Sigmoid colon (tissue), 7 donors: Measurements from ENCODE around the gene LPIN2. TPM values are rescaled to one million over a fixed set of nuclear protein-coding genes. Genes with fewer than 3 reads are reported as not detected.

Experiments used
- DNase-seq: peaks from one replicate; pipeline ENCODE4 v3.0.0-alpha.2; 2019
- H3K27ac ChIP-seq, 4 donors: fragments of 200-600 bp; sonication (generic); one replicate each; pipeline ENCODE4 v1.5.1; 2016 to 2019; ENCODE audit warnings: mild to moderate bottlenecking in 1 of 4
- H3K27me3 ChIP-seq, 3 donors: fragments of 200-600 bp; sonication (generic); one replicate each; pipeline ENCODE4 v1.5.1; 2019; ENCODE audit warnings: mild to moderate bottlenecking in 1 of 3
- H3K36me3 ChIP-seq, 4 donors: fragments of 200-600 bp; sonication (generic); one replicate each; pipeline ENCODE4 v1.5.1; 2016 to 2019
- H3K4me1 ChIP-seq, 4 donors: fragments of 200-600 bp; sonication (generic); one replicate each; pipeline ENCODE4 v1.5.1; 2017 to 2019
- H3K4me3 ChIP-seq, 4 donors: fragments of 200-600 bp; sonication (generic); one replicate each; pipeline ENCODE4 v1.5.1; 2017 to 2019; ENCODE audit warnings: mild to moderate bottlenecking in 2 of 4, moderate library complexity in 1 of 4
- H3K9me3 ChIP-seq, 4 donors: fragments of 200-600 bp in 3 of 4; sonication (generic) in 3 of 4; one replicate each; pipeline versions ENCODE4 v1.5.1 to v1.6.1; 2013 to 2019
- EP300 ChIP-seq, 4 donors: sonication (generic); formaldehyde crosslinking; IDR thresholded peaks; one replicate each; pipeline ENCODE4 v1.6.1; 2017; ENCODE audit warnings: antibody characterized with exemption in 4 of 4
- POLR2A ChIP-seq, 2 donors: fragments of 450-650 bp; IDR thresholded peaks; one replicate each; pipeline ENCODE4 v1.6.1; 2016; ENCODE audit warnings: antibody characterized with exemption in 2 of 2, mild to moderate bottlenecking in 2 of 2, moderate library complexity in 2 of 2
- POLR2AphosphoS5 ChIP-seq, 4 donors: sonication (generic); formaldehyde crosslinking; IDR thresholded peaks; one replicate each; pipeline ENCODE4 v1.6.1; 2017; ENCODE audit warnings: antibody characterized with exemption in 4 of 4
- WGBS, 2 donors: extraction: QIAGEN DNeasy Blood & Tissue Kit; methylation state at CpG; one replicate each; pipeline ENCODE4 v1.1.7; 2013; 5-methylcytosine and 5-hydroxymethylcytosine counted together
- intact Hi-C: fragments of 100-400 bp; cut with DNase I; formaldehyde crosslinking; loops from one replicate; pipeline ENCODE4 v1.15.1; 2023
- polyA plus RNA-seq, 3 donors: library from polyadenylated mRNA; stranded (reverse); fragments of 200-250 nt; gene quantifications; one replicate each; pipeline ENCODE4 v1.2.3, GENCODE V29; 2013
- total RNA-seq, 4 donors: library from RNA; depleted of rRNA; stranded (reverse); fragments of >200 nt; gene quantifications; one replicate each; pipeline ENCODE4 v1.1.0, GENCODE V29; 2016
- TF ChIP-seq, protein P1 (sequence below), 4 experiments: fragments of 450-650 bp in 3 of 4; fragments of 200-600 bp in 1 of 4; IDR thresholded peaks; one replicate each; pipeline ENCODE4 v1.5.1; 2016 to 2019; ENCODE audit warnings: antibody characterized with exemption in 4 of 4, mild to moderate bottlenecking in 3 of 4, moderate library complexity in 2 of 4
- donor health status: healthy with polysubstance abuse.
- donor health status: Bipolar disorder and iron deficiency.
- donor health status: healthy.

Gene LPIN2
- total and polyA plus RNA-seq, 7 donors: 13.6 to 34.9 (median 20.4) TPM

DNA sequence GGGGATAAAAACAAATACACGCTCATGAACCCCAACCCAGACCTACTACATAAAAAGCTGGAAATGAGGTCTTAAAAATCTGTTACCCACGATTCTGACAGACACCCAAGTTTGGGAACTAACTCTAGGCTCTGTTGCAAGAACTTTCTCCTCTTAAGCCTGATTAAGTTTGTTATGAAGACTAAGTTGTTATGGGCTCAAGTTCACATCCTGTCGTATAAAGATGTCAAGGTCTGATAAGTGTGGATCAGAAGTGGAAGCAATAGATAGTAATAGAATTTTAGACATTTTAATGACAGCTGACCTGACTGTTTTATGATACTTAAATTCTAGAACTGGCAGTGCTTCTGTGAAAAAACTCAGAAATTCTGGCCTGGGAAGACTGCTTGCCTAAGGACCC lies 43.2 kb downstream of the LPIN2 start:
- no peaks in the 10 kb centered on the region for H3K27me3 ChIP-seq
- TF ChIP-seq, protein P1, sequence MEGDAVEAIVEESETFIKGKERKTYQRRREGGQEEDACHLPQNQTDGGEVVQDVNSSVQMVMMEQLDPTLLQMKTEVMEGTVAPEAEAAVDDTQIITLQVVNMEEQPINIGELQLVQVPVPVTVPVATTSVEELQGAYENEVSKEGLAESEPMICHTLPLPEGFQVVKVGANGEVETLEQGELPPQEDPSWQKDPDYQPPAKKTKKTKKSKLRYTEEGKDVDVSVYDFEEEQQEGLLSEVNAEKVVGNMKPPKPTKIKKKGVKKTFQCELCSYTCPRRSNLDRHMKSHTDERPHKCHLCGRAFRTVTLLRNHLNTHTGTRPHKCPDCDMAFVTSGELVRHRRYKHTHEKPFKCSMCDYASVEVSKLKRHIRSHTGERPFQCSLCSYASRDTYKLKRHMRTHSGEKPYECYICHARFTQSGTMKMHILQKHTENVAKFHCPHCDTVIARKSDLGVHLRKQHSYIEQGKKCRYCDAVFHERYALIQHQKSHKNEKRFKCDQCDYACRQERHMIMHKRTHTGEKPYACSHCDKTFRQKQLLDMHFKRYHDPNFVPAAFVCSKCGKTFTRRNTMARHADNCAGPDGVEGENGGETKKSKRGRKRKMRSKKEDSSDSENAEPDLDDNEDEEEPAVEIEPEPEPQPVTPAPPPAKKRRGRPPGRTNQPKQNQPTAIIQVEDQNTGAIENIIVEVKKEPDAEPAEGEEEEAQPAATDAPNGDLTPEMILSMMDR (IDR thresholded peaks at IDR 0.05): no peak
- TF ChIP-seq POLR2AphosphoS5 (IDR thresholded peaks at IDR 0.05) (no peak), EP300 (IDR thresholded peaks at IDR 0.05) (no peak), POLR2A (IDR thresholded peaks at IDR 0.05) (no peak)
- no peaks in the 10 kb centered on the region for H3K9me3 ChIP-seq
- intact Hi-C loops: loop anchor here (5.0 to 10.0 kb wide), 2 partner anchors 43 to 485 kb away; partner anchors contain the start of genes LPIN2 and TGIF1
- no peak overlapping the region for H3K4me3 ChIP-seq
- H3K4me1 ChIP-seq: peaks cover 0 to 52% (median 22%) of the 10 kb centered on the region in 4 donors
- 59 to 68% methylated on average over 3 of the region's 3 CpGs for WGBS, 2 donors
- no peaks in the 10 kb centered on the region for H3K36me3 ChIP-seq
- DNase-seq: no peak
- H3K27ac ChIP-seq: peak overlapping the region in 2 of 4 donors; percentile 44 to 50

DNA sequence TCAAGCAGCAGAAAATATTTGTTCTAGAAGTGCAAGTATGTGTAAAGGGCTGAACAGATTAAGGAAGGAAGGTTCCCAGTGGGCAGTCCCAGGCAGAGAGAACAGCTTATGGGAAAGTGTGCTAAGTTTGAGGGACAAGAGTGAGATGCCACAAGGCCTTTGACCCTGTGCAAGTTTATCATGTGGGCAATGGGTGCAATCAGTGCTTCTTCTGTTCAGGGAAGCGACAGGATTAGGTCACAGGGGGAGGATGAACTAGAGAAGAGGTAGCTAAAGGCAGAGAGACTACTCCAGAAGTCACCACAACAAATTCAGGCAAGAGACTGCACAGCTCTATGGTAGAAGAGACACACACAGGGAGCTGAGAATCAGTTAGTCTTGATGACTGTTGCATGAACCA lies 44.3 kb downstream of the LPIN2 start:
- DNase-seq: no peak
- peak overlapping the region in 2 of 4 donors; percentile 27 to 48 for H3K27ac ChIP-seq
- no peaks in the 10 kb centered on the region for H3K27me3 ChIP-seq
- intact Hi-C loops: no loop called here
- H3K9me3 ChIP-seq: no peaks in the 10 kb centered on the region
- WGBS, 2 donors: 90% methylated on average over 1 of the region's 1 CpG
- TF ChIP-seq EP300 (IDR thresholded peaks at IDR 0.05) (no peak), POLR2A (IDR thresholded peaks at IDR 0.05) (no peak), POLR2AphosphoS5 (IDR thresholded peaks at IDR 0.05) (no peak)
- TF ChIP-seq, protein P1 (IDR thresholded peaks at IDR 0.05): no peak
- peaks cover 0 to 51% (median 23%) of the 10 kb centered on the region in 4 donors for H3K4me1 ChIP-seq
- H3K4me3 ChIP-seq: no peak overlapping the region
- no peaks in the 10 kb centered on the region for H3K36me3 ChIP-seq

DNA sequence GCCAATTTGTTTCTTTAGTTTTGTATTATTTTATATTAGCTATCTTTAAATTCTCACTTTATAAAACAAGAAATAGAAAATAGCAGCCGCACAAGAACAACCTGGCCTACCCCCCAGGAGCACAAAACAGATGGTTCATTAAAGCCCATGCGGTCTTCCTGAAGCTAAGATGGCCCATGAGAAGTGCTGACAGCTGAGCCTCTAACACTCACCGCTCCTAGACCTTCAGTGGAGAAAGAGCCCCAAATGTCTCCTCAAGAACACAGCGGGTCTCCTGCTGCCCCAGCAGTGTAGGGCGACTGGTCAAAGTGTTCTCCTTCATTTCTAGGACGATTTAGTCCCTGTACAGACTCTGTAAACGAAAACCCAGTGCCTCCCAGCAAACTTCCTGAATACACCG lies 45.1 kb downstream of the LPIN2 start:
- no peak for TF ChIP-seq POLR2AphosphoS5 (IDR thresholded peaks at IDR 0.05)
- no peak for TF ChIP-seq POLR2A (IDR thresholded peaks at IDR 0.05)
- Histone ChIP-seq H3K4me1 (peaks cover 0 to 51% (median 27%) of the 10 kb centered on the region in 4 donors), H3K27me3 (no peaks in the 10 kb centered on the region), H3K36me3 (no peaks in the 10 kb centered on the region), H3K9me3 (no peaks in the 10 kb centered on the region), H3K27ac (peak overlapping the region in 2 of 4 donors; percentile 27 to 48), H3K4me3 (no peak overlapping the region)
- intact Hi-C loops: no loop called here
- WGBS, 2 donors: 84 to 85% methylated on average over 8 of the region's 8 CpGs
- no peak for DNase-seq

DNA sequence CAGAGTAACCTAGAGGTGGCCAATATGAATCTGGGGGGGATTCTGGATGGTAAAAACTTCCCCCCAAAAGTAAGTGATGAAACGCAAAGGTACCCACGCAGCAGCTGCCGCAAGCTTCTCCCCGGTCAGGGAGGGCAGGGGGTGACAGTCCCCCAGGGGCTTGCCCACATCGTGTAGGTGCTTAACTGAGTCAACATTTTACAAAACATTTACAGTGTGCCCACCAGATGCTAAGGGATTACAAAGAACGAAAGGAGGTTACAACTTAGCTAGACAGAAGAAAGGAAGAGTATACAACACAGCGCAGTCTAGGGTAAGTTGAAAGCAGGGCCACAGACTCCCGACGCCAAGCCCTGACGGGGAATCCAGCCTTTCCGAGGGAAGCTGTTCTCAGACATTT lies 45.6 kb downstream of the LPIN2 start:
- no peaks in the 10 kb centered on the region for H3K27me3 ChIP-seq
- DNase-seq: no peak
- H3K4me3 ChIP-seq: no peak overlapping the region
- WGBS, 2 donors: 87 to 93% methylated on average over 11 of the region's 11 CpGs
- no peaks in the 10 kb centered on the region for H3K9me3 ChIP-seq
- TF ChIP-seq EP300 (IDR thresholded peaks at IDR 0.05) (no peak), POLR2AphosphoS5 (IDR thresholded peaks at IDR 0.05) (no peak), POLR2A (IDR thresholded peaks at IDR 0.05) (no peak)
- TF ChIP-seq, protein P1 (IDR thresholded peaks at IDR 0.05): no peak
- peaks cover 0 to 50% (median 29%) of the 10 kb centered on the region in 4 donors for H3K4me1 ChIP-seq
- no peak overlapping the region for H3K27ac ChIP-seq
- no peaks in the 10 kb centered on the region for H3K36me3 ChIP-seq
- intact Hi-C loops: no loop called here

DNA sequence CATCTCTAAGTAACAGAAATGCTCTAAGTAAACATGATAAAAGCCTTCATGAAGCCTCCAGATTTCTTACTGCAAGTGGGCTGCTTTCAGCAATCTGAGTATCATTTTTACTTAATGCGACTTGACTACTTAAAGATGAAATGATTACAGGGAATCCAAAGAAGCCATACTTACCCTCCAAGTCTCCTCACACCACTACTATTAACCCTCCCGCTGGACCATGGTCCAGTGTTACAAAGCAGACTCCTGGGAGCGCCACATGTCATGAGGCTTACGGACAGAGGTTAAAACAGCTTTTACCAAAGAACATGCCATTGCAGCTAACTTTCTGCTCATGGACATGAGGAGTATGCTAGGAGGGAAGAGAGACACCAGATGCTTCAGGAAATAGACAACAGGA lies 46.4 kb downstream of the LPIN2 start:
- Histone ChIP-seq H3K4me1 (peaks cover 0 to 50% (median 34%) of the 10 kb centered on the region in 4 donors), H3K36me3 (no peaks in the 10 kb centered on the region), H3K9me3 (no peaks in the 10 kb centered on the region), H3K27ac (no peak overlapping the region), H3K27me3 (no peaks in the 10 kb centered on the region), H3K4me3 (no peak overlapping the region)
- DNase-seq: no peak
- intact Hi-C loops: no loop called here
- WGBS, 2 donors: 94% methylated on average over 4 of the region's 4 CpGs
- TF ChIP-seq EP300 (IDR thresholded peaks at IDR 0.05): no peak
- no peak for TF ChIP-seq POLR2A (IDR thresholded peaks at IDR 0.05)
- TF ChIP-seq POLR2AphosphoS5 (IDR thresholded peaks at IDR 0.05): no peak
- TF ChIP-seq, protein P1 (IDR thresholded peaks at IDR 0.05): no peak
